ENCODE data around the gene NANS.
"Not testable (repeated sequence)": the region's sequence is repeated elsewhere in the genome, so short reads cannot be mapped to it uniquely, and the experiment has no call there.

The NANS gene

GRCh38 chr9:98056269-98057137 is at the start of gene NANS:
TSS of gene NANS (plus strand) at chr9:98056732. CDS start at chr9:98056809, 77 bp downstream.
- DNase-seq = peak; percentile 92

- no peak for DNase-seq
These were observed 49.1 kb upstream of the NANS start for GRCh38 chr9:98007251-98007928.

- no peak for DNase-seq
These were observed 47.8 kb upstream of the NANS start for GRCh38 chr9:98008764-98009163.

- DNase-seq = no peak
These were observed 47.1 kb upstream of the NANS start for GRCh38 chr9:98009437-98009836.

- DNase-seq = no peak
These were observed 46.6 kb upstream of the NANS start for GRCh38 chr9:98009936-98010335.

GRCh38 chr9:98010445-98010844 is 46.1 kb upstream of the NANS start:
- no peak for DNase-seq

GRCh38 chr9:98011122-98011521 is 45.4 kb upstream of the NANS start:
- no peak for DNase-seq

GRCh38 chr9:98016137-98016680 is 40.3 kb upstream of the NANS start:
- DNase-seq = no peak

- no peak for DNase-seq
These were observed 39.2 kb upstream of the NANS start for GRCh38 chr9:98017306-98017705.

- DNase-seq = no peak
These were observed 38.2 kb upstream of the NANS start for GRCh38 chr9:98018347-98018746.

GRCh38 chr9:98019098-98019497 is 37.4 kb upstream of the NANS start:
- no peak for DNase-seq

GRCh38 chr9:98019869-98020268 is 36.7 kb upstream of the NANS start:
- DNase-seq = not testable (repeated sequence)

- DNase-seq = no peak
These were observed 35.9 kb upstream of the NANS start for GRCh38 chr9:98020476-98021145.

- DNase-seq = no peak
These were observed 35.1 kb upstream of the NANS start for GRCh38 chr9:98021306-98022040.

- DNase-seq = no peak
These were observed 34.1 kb upstream of the NANS start for GRCh38 chr9:98022447-98022846.

- no peak for DNase-seq
These were observed 31.8 kb upstream of the NANS start for GRCh38 chr9:98024702-98025101.

- no peak for DNase-seq
These were observed 25.4 kb upstream of the NANS start for GRCh38 chr9:98031169-98031568.

- DNase-seq = no peak
These were observed 24.6 kb upstream of the NANS start for GRCh38 chr9:98031935-98032334.

- DNase-seq = peak; percentile 89
These were observed 21.7 kb upstream of the NANS start for GRCh38 chr9:98034593-98035546.

- no peak for DNase-seq
These were observed 19.2 kb upstream of the NANS start for GRCh38 chr9:98037357-98037756.

GRCh38 chr9:98038958-98039357 is 17.6 kb upstream of the NANS start:
- no peak for DNase-seq

Data from activated naive CD4-positive, alpha-beta T cell treated with Interleukin-2 at 50 U/mL for 16 hours (primary cell).